ENCODE data around the gene PIK3C3. TPM values are rescaled to one million over a fixed set of nuclear protein-coding genes. Genes with fewer than 3 reads are reported as not detected.

Gene PIK3C3
- total and polyA plus RNA-seq, 9 of the 15 experiments (the other 6 are each of a cell fraction or from before 2014, with no cell fraction given): 27.0 to 101 (median 42.9) TPM

DNA sequence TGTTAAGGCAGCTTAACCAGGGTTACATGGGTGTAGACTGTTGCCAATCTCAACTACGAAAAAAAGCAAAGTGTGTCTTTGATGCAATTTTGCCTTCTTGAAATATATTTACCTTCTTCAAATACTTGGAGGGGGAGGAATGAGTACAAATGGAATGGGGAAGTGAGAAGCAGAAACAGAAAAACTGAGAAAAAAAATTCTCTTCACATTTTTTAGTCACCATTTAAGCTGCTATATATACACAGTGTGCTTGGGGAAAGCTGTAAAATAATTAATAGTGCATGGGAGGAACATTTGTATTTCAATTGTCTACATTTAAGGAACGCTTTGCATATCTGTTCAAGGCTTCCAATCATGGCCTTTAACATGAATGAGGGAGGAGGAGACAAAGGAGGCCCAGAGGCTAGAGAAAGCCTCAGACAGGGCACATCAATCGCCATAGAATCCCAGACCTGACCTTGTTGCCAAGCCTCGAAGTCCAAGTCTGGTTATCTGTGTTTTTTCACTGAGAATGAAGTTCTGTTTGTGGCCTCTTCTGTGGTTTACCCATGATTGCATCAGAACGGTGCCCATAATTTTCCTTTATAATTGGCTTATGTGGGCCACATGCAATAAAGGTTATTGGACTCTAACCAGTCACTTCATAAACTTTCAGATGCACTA, 158.6 kb downstream of the PIK3C3 start (continued):
- peak; percentile 59 for TF ChIP-seq CEBPG (CRISPR knock-in tag; IDR thresholded peaks at IDR 0.05)
- peak; percentile 79 to 87 for TF ChIP-seq CEBPG (tag; conservative IDR thresholded peaks at IDR 0.05 in 1 of 2, IDR thresholded peaks at IDR 0.05 in 1 of 2)
- TF ChIP-seq ATF4 (CRISPR knock-in tag; IDR thresholded peaks at IDR 0.05): peak; percentile 87

GRCh38 chr18:42114310-42114943, 159.4 kb downstream of the PIK3C3 start:
- Histone ChIP-seq H3K79me2 (ENCODE audit: control insufficient read depth, insufficient read depth, low read length) (no peaks in the 10 kb centered on the region), H3K4me2 (ENCODE audit: insufficient read depth, low read length) (no peak overlapping the region), H3K4me1 (replicated peaks in 1 of 2; ENCODE audit: control insufficient read depth in 2 of 2, insufficient read depth in 2 of 2, low read length in 2 of 2) (0 out of 5 replicates have a peak, but pooled peaks cover 0 to 3% of the 10 kb centered on the region in 2 experiments), H3K4me3 (no peak overlapping the region), H3K9ac (ENCODE audit: insufficient read depth in 1 of 2, low read depth in 2 of 2, low read length in 2 of 2) (no peak overlapping the region), H4K20me1 (replicated peaks; ENCODE audit: control insufficient read depth, insufficient read depth, low read length) (no peaks in the 10 kb centered on the region), H3K9me3 (replicated peaks; ENCODE audit: control insufficient read depth, insufficient read depth, low read depth, low read length) (no peaks in the 10 kb centered on the region), H3K36me3 (ENCODE audit: control insufficient read depth, insufficient read depth, low read length) (no peaks in the 10 kb centered on the region), H3K9me1 (ENCODE audit: control insufficient read depth, insufficient read depth, low read length) (no peaks in the 10 kb centered on the region), H3K27ac (ENCODE audit: extremely low read depth, low read depth, low read length) (no peak overlapping the region), H2AFZ (ENCODE audit: low read depth, low read length) (peak overlapping the region; percentile 67; the same call in 1 of the 2 replicates), H3K27me3 (ENCODE audit: control insufficient read depth in 2 of 2, insufficient read depth in 2 of 2, low read length in 2 of 2) (no peaks in the 10 kb centered on the region)
- in situ Hi-C loops (cut with MboI): loop anchor here (25.0 kb wide), 1 partner anchor 1448 kb away; no protein-coding TSS in a partner anchor
- intact Hi-C loops (cut with micrococcal nuclease): loop anchor here (1.0 to 2.0 kb wide), 3 partner anchors 62 to 1473 kb away; no protein-coding TSS in a partner anchor
- peak; percentile 96 for ATAC-seq
- 13% methylated on average over 7 of the region's 7 CpGs for WGBS (ENCODE audit: insufficient coverage, low coverage, missing lambda C conversion rate)
- ChIA-PET POLR2A (no interaction called here), CTCF (ENCODE audit: low intra/inter-chr PET ratio) (interaction anchor here (1.7 kb wide), 1 partner anchor 1157 kb away, joined by 6 read pairs; no protein-coding TSS in a partner anchor)
- DNase-seq (ENCODE audit: extremely low read depth in 1 of 4, low spot score in 3 of 4): peak; percentile 23 to 65 (median 29)
- no TSS peak for BruUV-seq (replicated peaks)
- FAIRE-seq: peak; percentile 74
- TF ChIP-seq, protein P1, sequence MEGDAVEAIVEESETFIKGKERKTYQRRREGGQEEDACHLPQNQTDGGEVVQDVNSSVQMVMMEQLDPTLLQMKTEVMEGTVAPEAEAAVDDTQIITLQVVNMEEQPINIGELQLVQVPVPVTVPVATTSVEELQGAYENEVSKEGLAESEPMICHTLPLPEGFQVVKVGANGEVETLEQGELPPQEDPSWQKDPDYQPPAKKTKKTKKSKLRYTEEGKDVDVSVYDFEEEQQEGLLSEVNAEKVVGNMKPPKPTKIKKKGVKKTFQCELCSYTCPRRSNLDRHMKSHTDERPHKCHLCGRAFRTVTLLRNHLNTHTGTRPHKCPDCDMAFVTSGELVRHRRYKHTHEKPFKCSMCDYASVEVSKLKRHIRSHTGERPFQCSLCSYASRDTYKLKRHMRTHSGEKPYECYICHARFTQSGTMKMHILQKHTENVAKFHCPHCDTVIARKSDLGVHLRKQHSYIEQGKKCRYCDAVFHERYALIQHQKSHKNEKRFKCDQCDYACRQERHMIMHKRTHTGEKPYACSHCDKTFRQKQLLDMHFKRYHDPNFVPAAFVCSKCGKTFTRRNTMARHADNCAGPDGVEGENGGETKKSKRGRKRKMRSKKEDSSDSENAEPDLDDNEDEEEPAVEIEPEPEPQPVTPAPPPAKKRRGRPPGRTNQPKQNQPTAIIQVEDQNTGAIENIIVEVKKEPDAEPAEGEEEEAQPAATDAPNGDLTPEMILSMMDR (IDR thresholded peaks at IDR 0.05 in 2 of 3, conservative IDR thresholded peaks at IDR 0.05 in 1 of 3; ENCODE audit: insufficient read depth in 2 of 3, low read depth in 1 of 3, low read length in 3 of 3): peak; percentile 61 to 78 (median 67)
- TF ChIP-seq TEAD4 (IDR thresholded peaks at IDR 0.05; ENCODE audit: low read length) (peak; percentile 48), TEAD4 (CRISPR knock-in tag; IDR thresholded peaks at IDR 0.05; ENCODE audit: borderline replicate concordance) (no peak), ZNF766 (CRISPR knock-in tag; conservative IDR thresholded peaks at IDR 0.05) (0 out of 2 replicates have a peak, but pooled peaks have one; percentile 4), STAT5B (CRISPR knock-in tag; IDR thresholded peaks at IDR 0.05) (no peak), RAD21 (CRISPR knock-in tag; conservative IDR thresholded peaks at IDR 0.05 in 1 of 2, IDR thresholded peaks at IDR 0.05 in 1 of 2) (peak; percentile 73 to 82), RBBP5 (IDR thresholded peaks at IDR 0.05; ENCODE audit: borderline replicate concordance, insufficient read depth, low read length, poor library complexity, severe bottlenecking) (no peak)
- TF ChIP-seq, protein P2, sequence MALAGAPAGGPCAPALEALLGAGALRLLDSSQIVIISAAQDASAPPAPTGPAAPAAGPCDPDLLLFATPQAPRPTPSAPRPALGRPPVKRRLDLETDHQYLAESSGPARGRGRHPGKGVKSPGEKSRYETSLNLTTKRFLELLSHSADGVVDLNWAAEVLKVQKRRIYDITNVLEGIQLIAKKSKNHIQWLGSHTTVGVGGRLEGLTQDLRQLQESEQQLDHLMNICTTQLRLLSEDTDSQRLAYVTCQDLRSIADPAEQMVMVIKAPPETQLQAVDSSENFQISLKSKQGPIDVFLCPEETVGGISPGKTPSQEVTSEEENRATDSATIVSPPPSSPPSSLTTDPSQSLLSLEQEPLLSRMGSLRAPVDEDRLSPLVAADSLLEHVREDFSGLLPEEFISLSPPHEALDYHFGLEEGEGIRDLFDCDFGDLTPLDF (CRISPR knock-in tag; IDR thresholded peaks at IDR 0.05): no peak
- TF ChIP-seq, protein P3, sequence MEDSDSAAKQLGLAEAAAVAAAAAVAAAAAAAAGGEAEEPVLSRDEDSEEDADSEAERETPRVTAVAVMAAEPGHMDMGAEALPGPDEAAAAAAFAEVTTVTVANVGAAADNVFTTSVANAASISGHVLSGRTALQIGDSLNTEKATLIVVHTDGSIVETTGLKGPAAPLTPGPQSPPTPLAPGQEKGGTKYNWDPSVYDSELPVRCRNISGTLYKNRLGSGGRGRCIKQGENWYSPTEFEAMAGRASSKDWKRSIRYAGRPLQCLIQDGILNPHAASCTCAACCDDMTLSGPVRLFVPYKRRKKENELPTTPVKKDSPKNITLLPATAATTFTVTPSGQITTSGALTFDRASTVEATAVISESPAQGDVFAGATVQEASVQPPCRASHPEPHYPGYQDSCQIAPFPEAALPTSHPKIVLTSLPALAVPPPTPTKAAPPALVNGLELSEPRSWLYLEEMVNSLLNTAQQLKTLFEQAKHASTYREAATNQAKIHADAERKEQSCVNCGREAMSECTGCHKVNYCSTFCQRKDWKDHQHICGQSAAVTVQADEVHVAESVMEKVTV (CRISPR knock-in tag; IDR thresholded peaks at IDR 0.05): peak; percentile 76; the same call in 1 of the 2 replicates
